ENCODE measurements around the gene LSM12. TPM values are rescaled to one million over a fixed set of nuclear protein-coding genes. Genes with fewer than 3 reads are reported as not detected.
"Not testable (repeated sequence)": the region's sequence is repeated elsewhere in the genome, so short reads cannot be mapped to it uniquely, and the experiment has no call there.

LSM12 gene
- total and polyA plus RNA-seq, 4 donors: 14.8 to 54.6 (median 35.6) TPM

DNA sequence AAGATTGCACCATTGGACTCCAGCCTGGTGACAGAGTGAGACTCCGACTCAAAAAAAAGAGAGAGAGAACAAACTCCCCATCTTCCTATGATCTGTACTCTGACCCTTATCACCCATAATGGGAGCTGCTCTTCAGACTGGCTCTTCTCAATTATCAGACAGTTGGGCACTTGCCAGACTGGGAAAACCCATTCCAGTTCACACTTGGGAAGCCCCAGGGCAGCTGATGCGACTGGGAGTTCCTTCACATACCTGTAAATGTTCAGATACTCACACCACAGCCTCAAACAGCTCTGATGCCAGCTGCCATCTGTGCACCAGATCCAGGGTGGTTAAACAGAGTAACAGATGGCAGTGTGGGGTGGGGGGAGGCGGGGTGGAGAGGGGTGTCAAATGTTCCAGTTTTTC is 27.9 kb downstream of the LSM12 start:
- no peak overlapping the region for H3K27ac ChIP-seq (ENCODE audit: low read depth in 1 of 2, low read length in 1 of 2)
- no peak for TF ChIP-seq CTCF (IDR thresholded peaks at IDR 0.05; ENCODE audit: control extremely low read depth, extremely low read depth)

DNA sequence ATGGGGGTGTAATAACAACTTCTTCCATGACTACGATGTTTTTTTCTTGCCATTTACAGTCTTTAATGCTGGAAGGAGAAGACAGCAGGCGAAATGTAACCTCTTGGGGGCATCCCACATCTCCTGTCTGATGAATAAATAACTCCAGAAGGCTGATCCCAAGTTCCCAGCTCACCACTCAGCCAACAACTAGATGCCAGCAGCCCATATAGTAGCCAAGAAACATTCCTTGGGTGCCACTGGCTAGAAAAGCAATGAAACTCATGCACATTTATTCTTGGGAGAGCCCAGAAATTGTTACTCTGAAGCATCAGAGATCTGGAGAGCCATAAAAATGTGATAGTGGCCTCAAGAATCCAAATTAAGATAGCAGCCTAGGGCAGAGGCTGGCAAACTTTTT is 29.0 kb downstream of the LSM12 start:
- DNase-seq (no peak), ATAC-seq (ENCODE audit: insufficient read depth, low FRiP score) (no peak)
- no peak for TF ChIP-seq CTCF (IDR thresholded peaks at IDR 0.05; ENCODE audit: control extremely low read depth, extremely low read depth)
- no peaks in the 10 kb centered on the region for H3K9me3 ChIP-seq (ENCODE audit: control insufficient read depth in 4 of 4, insufficient read depth in 3 of 4, low read length in 3 of 4)
- H3K4me1 ChIP-seq (ENCODE audit: control insufficient read depth in 5 of 5, insufficient read depth in 5 of 5, low read length in 5 of 5): peaks cover 0 to 7% (median 3%) of the 10 kb centered on the region in 5 donors
- no peaks in the 10 kb centered on the region for H3K27me3 ChIP-seq (ENCODE audit: control insufficient read depth in 3 of 3, insufficient read depth in 3 of 3, low read length in 2 of 3)
- no peak overlapping the region for H3K9ac ChIP-seq (ENCODE audit: insufficient read depth in 1 of 2, low read length in 2 of 2)
- 99 to 100% methylated on average over 2 of the region's 2 CpGs for WGBS, 2 donors
- H3K4me3 ChIP-seq: no peak overlapping the region
- peaks cover 18 to 32% (median 19%) of the 10 kb centered on the region in 4 donors for H3K36me3 ChIP-seq (ENCODE audit: control insufficient read depth in 4 of 4, insufficient read depth in 4 of 4, low read length in 4 of 4)
- no peak overlapping the region for H3K27ac ChIP-seq (ENCODE audit: low read depth in 1 of 2, low read length in 1 of 2)

More for the DNA sequence above, 27.9 kb downstream of the LSM12 start:
- 89 to 90% methylated on average over 3 of the region's 3 CpGs for WGBS, 2 donors
- H3K9ac ChIP-seq (ENCODE audit: insufficient read depth in 1 of 2, low read length in 2 of 2): no peak overlapping the region
- H3K36me3 ChIP-seq (ENCODE audit: control insufficient read depth in 4 of 4, insufficient read depth in 4 of 4, low read length in 4 of 4): peaks cover 6 to 32% (median 17%) of the 10 kb centered on the region in 4 donors
- no peak overlapping the region for H3K4me3 ChIP-seq
- peaks cover 3 to 14% (median 7%) of the 10 kb centered on the region in 5 donors for H3K4me1 ChIP-seq (ENCODE audit: control insufficient read depth in 5 of 5, insufficient read depth in 5 of 5, low read length in 5 of 5)
- H3K9me3 ChIP-seq (ENCODE audit: control insufficient read depth in 4 of 4, insufficient read depth in 3 of 4, low read length in 3 of 4): no peaks in the 10 kb centered on the region
- no peak for ATAC-seq (ENCODE audit: insufficient read depth, low FRiP score)
- DNase-seq: no peak
- H3K27me3 ChIP-seq (ENCODE audit: control insufficient read depth in 3 of 3, insufficient read depth in 3 of 3, low read length in 2 of 3): no peaks in the 10 kb centered on the region

- not testable (repeated sequence) for H3K4me3 ChIP-seq; ATAC-seq (ENCODE audit: insufficient read depth, low FRiP score); H3K27me3 ChIP-seq (ENCODE audit: control insufficient read depth in 3 of 3, insufficient read depth in 3 of 3, low read length in 2 of 3); DNase-seq; H3K9me3 ChIP-seq (ENCODE audit: control insufficient read depth in 4 of 4, insufficient read depth in 3 of 4, low read length in 3 of 4); H3K27ac ChIP-seq (ENCODE audit: low read depth in 1 of 2, low read length in 1 of 2); H3K4me1 ChIP-seq (ENCODE audit: control insufficient read depth in 5 of 5, insufficient read depth in 5 of 5, low read length in 5 of 5); H3K9ac ChIP-seq (ENCODE audit: insufficient read depth in 1 of 2, low read length in 2 of 2)
- no CpG with 5 or more reads among the region's 3 CpGs for WGBS, 2 donors
- H3K36me3 ChIP-seq (ENCODE audit: control insufficient read depth in 4 of 4, insufficient read depth in 4 of 4, low read length in 4 of 4): peaks cover 21 to 38% (median 25%) of the 10 kb centered on the region in 4 donors
These were observed 31.8 kb downstream of the LSM12 start for GRCh38 chr17:44034688-44035087.

DNA sequence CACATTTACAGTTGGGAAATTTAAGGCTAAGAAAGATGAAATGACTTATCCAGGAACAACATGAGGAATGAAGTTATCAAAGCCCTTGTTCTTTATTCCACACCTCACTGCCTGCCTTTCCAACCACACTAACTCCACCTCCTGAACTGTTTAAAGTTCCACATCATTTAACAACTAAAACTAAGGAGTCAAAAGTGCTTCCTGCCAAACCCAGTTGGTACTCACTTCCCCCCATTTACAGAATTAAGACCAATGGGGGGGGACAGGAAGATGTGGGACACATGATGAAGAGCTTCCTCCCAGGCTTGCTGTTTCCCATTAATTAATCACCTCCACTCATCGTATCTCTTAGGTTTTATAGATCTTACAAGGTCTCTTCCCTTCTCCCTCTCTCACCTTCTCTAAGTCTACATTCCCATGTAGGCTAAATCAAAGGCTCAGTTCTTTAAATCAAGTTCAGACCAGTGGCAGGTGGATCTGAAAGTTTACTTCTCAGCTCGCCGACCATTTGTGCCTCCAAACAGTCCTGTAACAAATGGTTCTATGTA is 32.5 kb downstream of the LSM12 start:
- no peak for DNase-seq
- H3K27ac ChIP-seq (ENCODE audit: low read depth in 1 of 2, low read length in 1 of 2): no peak overlapping the region
- no peak for ATAC-seq (ENCODE audit: insufficient read depth, low FRiP score)
- H3K4me3 ChIP-seq: no peak overlapping the region
- 56 to 64% methylated on average over 3 of the region's 3 CpGs for WGBS, 2 donors
- H3K27me3 ChIP-seq (ENCODE audit: control insufficient read depth in 3 of 3, insufficient read depth in 3 of 3, low read length in 2 of 3): no peaks in the 10 kb centered on the region
- H3K9me3 ChIP-seq (ENCODE audit: control insufficient read depth in 4 of 4, insufficient read depth in 3 of 4, low read length in 3 of 4): no peaks in the 10 kb centered on the region
- H3K9ac ChIP-seq (ENCODE audit: insufficient read depth in 1 of 2, low read length in 2 of 2): no peak overlapping the region
- H3K4me1 ChIP-seq (ENCODE audit: control insufficient read depth in 5 of 5, insufficient read depth in 5 of 5, low read length in 5 of 5): no peaks in the 10 kb centered on the region
- peaks cover 20 to 37% (median 25%) of the 10 kb centered on the region in 4 donors for H3K36me3 ChIP-seq (ENCODE audit: control insufficient read depth in 4 of 4, insufficient read depth in 4 of 4, low read length in 4 of 4)
- TF ChIP-seq CTCF (IDR thresholded peaks at IDR 0.05; ENCODE audit: control extremely low read depth, extremely low read depth): no peak

Measured in lung (tissue), 12 donors.